ENCODE results near the gene PAGE2B. TPM values are rescaled to one million over a fixed set of nuclear protein-coding genes. Genes with fewer than 3 reads are reported as not detected.
"Not testable (repeated sequence)": the region's sequence is repeated elsewhere in the genome, so short reads cannot be mapped to it uniquely, and the experiment has no call there.

Gene PAGE2B
- total RNA-seq, 5 donors from 2014 or later (not counting 1 experiment from before 2014, with no cell fraction given): 0.59 to 1.6 (median 0.85) TPM; not detected in 2

DNA sequence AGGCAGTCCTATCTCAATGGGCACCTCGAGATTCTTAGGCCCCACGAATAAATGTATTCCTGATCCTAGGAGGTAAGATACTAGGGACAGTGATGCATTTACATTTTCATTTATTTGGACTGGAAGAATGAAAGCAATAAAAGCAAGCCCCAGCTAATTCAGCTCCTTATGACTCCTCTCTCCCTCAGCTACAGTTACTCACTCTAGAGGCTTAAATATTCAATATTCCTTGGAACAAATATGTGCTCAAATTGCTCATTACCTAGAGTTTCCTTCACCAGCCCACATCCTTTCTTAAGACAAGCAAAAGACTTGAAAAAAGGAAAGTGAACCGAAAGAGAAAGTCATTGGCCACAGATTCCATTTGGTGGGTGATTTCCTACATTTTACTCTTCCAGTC lies 27.9 kb downstream of the PAGE2B start:
- ATAC-seq (replicated peaks in 1 of 4) (no peak), DNase-seq (no peak)
- H3K4me3 Mint-ChIP-seq: no peak overlapping the region
- H3K27me3 Mint-ChIP-seq: peaks cover 3 to 18% of the 10 kb centered on the region in 2 donors
- Histone ChIP-seq H3K36me3 (ENCODE audit: control insufficient read depth in 2 of 2, extremely low read depth in 1 of 2, insufficient read depth in 1 of 2, low read length in 1 of 2) (no peaks in the 10 kb centered on the region), H3K9me3 (no peaks in the 10 kb centered on the region), H3K27me3 (replicated peaks in 1 of 2; ENCODE audit: control insufficient read depth in 2 of 2, extremely low read depth in 1 of 2, insufficient read depth in 2 of 2, low read length in 1 of 2) (no peaks in the 10 kb centered on the region), H3K4me3 (ENCODE audit: control insufficient read depth in 1 of 2, extremely low read depth in 1 of 2, low read length in 1 of 2) (no peak overlapping the region), H3K27ac (ENCODE audit: low read length) (no peak overlapping the region), H3K4me1 (ENCODE audit: control insufficient read depth in 1 of 2, extremely low read depth in 1 of 2, insufficient read depth in 2 of 2, low read length in 2 of 2) (no peaks in the 10 kb centered on the region)
- H3K9me3 Mint-ChIP-seq: peaks cover 0 to 3% (median 0%) of the 10 kb centered on the region in 3 donors
- H3K4me1 Mint-ChIP-seq: peaks cover 0 to 6% (median 0%) of the 10 kb centered on the region in 3 donors
- H3K36me3 Mint-ChIP-seq: no peaks in the 10 kb centered on the region
- ChIA-PET CTCF (no interaction called here), POLR2A (no interaction called here)
- WGBS (ENCODE audit: insufficient coverage): no CpG with 5 or more reads among the region's 3 CpGs
- H3K27ac Mint-ChIP-seq: no peak overlapping the region

DNA sequence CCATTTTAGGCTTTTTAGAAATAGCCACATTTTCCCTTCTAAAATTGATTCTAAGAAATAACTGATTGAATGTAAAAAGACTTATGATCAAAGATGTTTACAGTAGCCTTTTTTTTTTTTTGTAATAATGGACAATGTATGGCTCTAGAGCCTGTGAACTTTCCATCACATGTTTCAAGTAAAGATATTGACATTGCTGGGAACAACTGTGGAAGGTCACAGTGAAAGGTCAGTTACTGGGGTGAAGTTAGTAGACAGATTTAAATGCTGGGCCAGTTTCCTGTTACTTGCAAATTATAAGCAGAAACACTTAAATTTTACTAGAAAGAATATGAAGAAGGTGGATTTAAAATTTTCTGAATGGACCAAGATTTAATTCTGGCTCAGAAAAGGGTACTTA lies 32.4 kb downstream of the PAGE2B start:
- H3K9me3 Mint-ChIP-seq: peaks cover 0 to 3% (median 0%) of the 10 kb centered on the region in 3 donors
- ChIA-PET POLR2A (no interaction called here), CTCF (no interaction called here)
- ATAC-seq (replicated peaks in 1 of 4) (no peak), DNase-seq (no peak)
- peaks cover 0 to 7% of the 10 kb centered on the region in 2 donors for H3K27me3 Mint-ChIP-seq
- H3K36me3 ChIP-seq (ENCODE audit: control insufficient read depth in 2 of 2, extremely low read depth in 1 of 2, insufficient read depth in 1 of 2, low read length in 1 of 2): no peaks in the 10 kb centered on the region
- peaks cover 0 to 8% (median 0%) of the 10 kb centered on the region in 3 donors for H3K4me1 Mint-ChIP-seq
- H3K36me3 Mint-ChIP-seq: no peaks in the 10 kb centered on the region
- H3K4me3 ChIP-seq (ENCODE audit: control insufficient read depth in 1 of 2, extremely low read depth in 1 of 2, low read length in 1 of 2): no peak overlapping the region
- no peaks in the 10 kb centered on the region for H3K4me1 ChIP-seq (ENCODE audit: control insufficient read depth in 1 of 2, extremely low read depth in 1 of 2, insufficient read depth in 2 of 2, low read length in 2 of 2)
- no peaks in the 10 kb centered on the region for H3K27me3 ChIP-seq (replicated peaks in 1 of 2; ENCODE audit: control insufficient read depth in 2 of 2, extremely low read depth in 1 of 2, insufficient read depth in 2 of 2, low read length in 1 of 2)
- H3K27ac Mint-ChIP-seq: no peak overlapping the region
- H3K4me3 Mint-ChIP-seq: no peak overlapping the region
- no peak overlapping the region for H3K27ac ChIP-seq (ENCODE audit: low read length)
- no peaks in the 10 kb centered on the region for H3K9me3 ChIP-seq

DNA sequence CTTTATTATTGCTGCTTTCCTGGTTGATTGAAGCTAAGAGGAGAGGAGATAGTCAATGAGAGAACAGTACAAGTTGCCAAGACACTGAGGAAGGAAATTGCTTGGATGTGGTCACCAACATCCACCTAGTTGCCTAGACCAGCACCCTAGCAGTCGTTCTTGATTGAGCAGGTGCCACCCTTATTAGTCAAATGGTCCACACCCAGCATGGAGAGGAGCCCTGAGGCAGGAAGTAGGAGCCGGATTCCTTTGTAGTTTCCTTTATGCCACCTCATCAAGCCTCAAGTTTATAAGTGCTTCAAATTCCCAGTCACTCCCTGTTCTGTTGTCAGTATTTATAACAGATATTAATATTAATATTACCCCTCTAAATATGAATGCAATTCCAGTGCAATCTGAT lies 33.1 kb downstream of the PAGE2B start:
- Histone ChIP-seq H3K9me3 (no peaks in the 10 kb centered on the region), H3K4me3 (ENCODE audit: control insufficient read depth in 1 of 2, extremely low read depth in 1 of 2, low read length in 1 of 2) (no peak overlapping the region), H3K36me3 (ENCODE audit: control insufficient read depth in 2 of 2, extremely low read depth in 1 of 2, insufficient read depth in 1 of 2, low read length in 1 of 2) (no peaks in the 10 kb centered on the region), H3K27me3 (replicated peaks in 1 of 2; ENCODE audit: control insufficient read depth in 2 of 2, extremely low read depth in 1 of 2, insufficient read depth in 2 of 2, low read length in 1 of 2) (no peaks in the 10 kb centered on the region), H3K4me1 (ENCODE audit: control insufficient read depth in 1 of 2, extremely low read depth in 1 of 2, insufficient read depth in 2 of 2, low read length in 2 of 2) (no peaks in the 10 kb centered on the region), H3K27ac (ENCODE audit: low read length) (no peak overlapping the region)
- Mint-ChIP-seq H3K4me3 (no peak overlapping the region), H3K36me3 (no peaks in the 10 kb centered on the region), H3K27me3 (peaks cover 0 to 4% of the 10 kb centered on the region in 2 donors), H3K27ac (no peak overlapping the region), H3K4me1 (peaks cover 0 to 6% (median 0%) of the 10 kb centered on the region in 3 donors), H3K9me3 (peaks cover 0 to 3% (median 0%) of the 10 kb centered on the region in 3 donors)
- ChIA-PET POLR2A (no interaction called here), CTCF (no interaction called here)
- no CpG with 5 or more reads among the region's 2 CpGs for WGBS (ENCODE audit: insufficient coverage)
- DNase-seq: no peak
- no peak for ATAC-seq (replicated peaks in 1 of 4)

DNA sequence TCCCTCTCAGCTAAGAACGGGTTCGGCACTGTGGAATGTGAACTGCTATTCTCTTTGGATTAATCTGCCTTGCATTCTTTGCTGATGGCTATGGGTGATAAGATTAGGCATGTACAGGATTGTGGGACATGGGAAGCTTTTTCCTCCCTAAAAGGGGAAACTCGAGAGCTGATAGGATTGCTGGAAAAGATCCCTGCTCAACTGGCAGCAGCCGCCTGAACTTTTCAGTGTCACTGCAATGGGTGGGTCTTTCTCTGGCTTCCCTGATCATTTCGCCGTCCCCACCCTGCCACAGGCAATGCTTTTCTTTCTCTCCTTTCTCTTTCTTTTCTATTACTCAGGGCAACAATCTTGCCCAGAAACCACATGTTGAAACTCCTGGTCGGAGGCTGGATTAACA lies 34.5 kb downstream of the PAGE2B start:
- CTCF ChIA-PET: no interaction called here
- no peak for ATAC-seq (replicated peaks in 1 of 4)
- Mint-ChIP-seq H3K9me3 (peaks cover 0 to 3% (median 0%) of the 10 kb centered on the region in 3 donors), H3K27ac (no peak overlapping the region), H3K4me1 (peaks cover 0 to 5% (median 0%) of the 10 kb centered on the region in 3 donors), H3K36me3 (no peaks in the 10 kb centered on the region), H3K27me3 (no peaks in the 10 kb centered on the region), H3K4me3 (no peak overlapping the region)
- Histone ChIP-seq H3K27ac (ENCODE audit: low read length) (no peak overlapping the region), H3K36me3 (ENCODE audit: control insufficient read depth in 2 of 2, extremely low read depth in 1 of 2, insufficient read depth in 1 of 2, low read length in 1 of 2) (no peaks in the 10 kb centered on the region), H3K4me1 (ENCODE audit: control insufficient read depth in 1 of 2, extremely low read depth in 1 of 2, insufficient read depth in 2 of 2, low read length in 2 of 2) (no peaks in the 10 kb centered on the region), H3K4me3 (ENCODE audit: control insufficient read depth in 1 of 2, extremely low read depth in 1 of 2, low read length in 1 of 2) (no peak overlapping the region), H3K27me3 (replicated peaks in 1 of 2; ENCODE audit: control insufficient read depth in 2 of 2, extremely low read depth in 1 of 2, insufficient read depth in 2 of 2, low read length in 1 of 2) (no peaks in the 10 kb centered on the region), H3K9me3 (no peaks in the 10 kb centered on the region)
- POLR2A ChIA-PET: no interaction called here
- no CpG with 5 or more reads among the region's 7 CpGs for WGBS (ENCODE audit: insufficient coverage)
- DNase-seq: no peak

DNA sequence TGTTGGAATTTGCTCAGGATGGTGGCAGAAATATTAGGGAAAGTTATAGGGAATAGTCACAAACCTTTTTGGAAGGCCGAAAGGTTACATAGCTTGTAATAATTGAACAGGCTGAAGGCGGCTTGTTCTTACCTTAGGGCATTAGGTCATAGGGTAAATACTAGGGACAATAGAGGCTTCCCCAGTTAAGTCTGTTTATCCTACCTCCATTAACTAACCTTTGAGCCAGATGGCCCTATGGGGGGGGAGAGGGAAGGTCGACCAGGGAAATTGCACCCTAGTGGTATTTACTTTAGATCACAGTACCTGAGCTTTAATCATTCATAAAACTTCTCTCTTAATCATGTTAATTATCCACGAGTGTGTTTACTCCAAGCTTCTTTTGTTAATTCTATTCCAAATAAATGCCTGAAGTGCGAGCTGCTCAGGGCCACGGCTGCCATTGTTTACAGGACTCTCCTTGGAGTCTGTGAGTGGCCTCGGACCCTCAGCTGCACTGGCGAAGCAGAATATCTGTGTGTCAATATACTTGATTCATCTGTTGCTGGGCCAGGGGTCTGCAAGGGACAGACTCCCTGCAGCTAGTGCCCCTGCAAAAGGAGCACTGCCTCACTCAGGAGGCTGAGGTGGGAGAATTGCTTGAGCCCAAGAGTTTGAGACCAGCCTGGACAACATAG lies 36.9 kb downstream of the PAGE2B start:
- no peaks in the 10 kb centered on the region for H3K9me3 Mint-ChIP-seq
- CTCF ChIA-PET: interaction anchor here in 1 of 2 donors (0.7 kb wide), 1 partner anchor 11 kb away, joined by 3 read pairs; no protein-coding TSS in a partner anchor
- H3K27ac Mint-ChIP-seq: no peak overlapping the region
- POLR2A ChIA-PET: no interaction called here
- H3K27ac ChIP-seq (ENCODE audit: low read length): no peak overlapping the region
- H3K4me1 Mint-ChIP-seq: peaks cover 0 to 5% (median 0%) of the 10 kb centered on the region in 3 donors
- H3K36me3 Mint-ChIP-seq: no peaks in the 10 kb centered on the region
- ATAC-seq (replicated peaks in 1 of 4): no peak
- WGBS (ENCODE audit: insufficient coverage): no CpG with 5 or more reads among the region's 8 CpGs
- no peaks in the 10 kb centered on the region for H3K27me3 ChIP-seq (replicated peaks in 1 of 2; ENCODE audit: control insufficient read depth in 2 of 2, extremely low read depth in 1 of 2, insufficient read depth in 2 of 2, low read length in 1 of 2)
- H3K27me3 Mint-ChIP-seq: peaks cover 0 to 11% of the 10 kb centered on the region in 2 donors
- H3K36me3 ChIP-seq (ENCODE audit: control insufficient read depth in 2 of 2, extremely low read depth in 1 of 2, insufficient read depth in 1 of 2, low read length in 1 of 2): no peaks in the 10 kb centered on the region
- no peak overlapping the region for H3K4me3 ChIP-seq (ENCODE audit: control insufficient read depth in 1 of 2, extremely low read depth in 1 of 2, low read length in 1 of 2)
- DNase-seq: no peak
- no peaks in the 10 kb centered on the region for H3K4me1 ChIP-seq (ENCODE audit: control insufficient read depth in 1 of 2, extremely low read depth in 1 of 2, insufficient read depth in 2 of 2, low read length in 2 of 2)
- H3K9me3 ChIP-seq: no peaks in the 10 kb centered on the region
- H3K4me3 Mint-ChIP-seq: no peak overlapping the region

DNA sequence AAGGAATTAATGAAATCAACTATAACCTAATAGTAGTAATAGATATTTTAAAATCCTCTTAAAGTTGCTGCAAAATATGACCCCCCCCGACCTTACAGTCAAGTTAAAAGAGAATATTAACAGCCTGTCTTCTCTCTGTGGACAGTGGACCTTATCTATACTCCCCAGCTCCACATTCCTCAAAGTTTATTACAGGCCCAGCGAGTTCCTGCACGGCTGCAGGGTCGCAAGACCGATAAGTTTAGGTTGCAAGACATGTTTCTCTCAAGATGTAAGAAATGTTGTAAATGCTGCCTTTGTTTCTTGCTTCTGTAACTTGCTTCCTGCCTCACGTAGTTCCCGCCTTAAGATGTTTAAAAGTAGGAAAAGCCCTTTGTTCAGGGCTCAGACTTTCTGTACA lies 41.8 kb downstream of the PAGE2B start:
- POLR2A ChIA-PET: interaction anchor here in 1 of 2 donors (0.6 kb wide), 1 partner anchor 8 kb away, joined by 3 read pairs; no protein-coding TSS in a partner anchor
- H3K27me3 ChIP-seq (replicated peaks in 1 of 2; ENCODE audit: control insufficient read depth in 2 of 2, extremely low read depth in 1 of 2, insufficient read depth in 2 of 2, low read length in 1 of 2); H3K4me3 ChIP-seq (ENCODE audit: control insufficient read depth in 1 of 2, extremely low read depth in 1 of 2, low read length in 1 of 2); H3K36me3 Mint-ChIP-seq; CTCF ChIA-PET; ATAC-seq (replicated peaks in 1 of 4); H3K4me3 Mint-ChIP-seq; H3K36me3 ChIP-seq (ENCODE audit: control insufficient read depth in 2 of 2, extremely low read depth in 1 of 2, insufficient read depth in 1 of 2, low read length in 1 of 2); H3K27ac Mint-ChIP-seq; H3K27ac ChIP-seq (ENCODE audit: low read length); H3K9me3 ChIP-seq; DNase-seq; H3K9me3 Mint-ChIP-seq: not testable (repeated sequence)
- H3K27me3 Mint-ChIP-seq: peaks cover 0 to 33% of the 10 kb centered on the region in 2 donors
- H3K4me1 ChIP-seq (ENCODE audit: control insufficient read depth in 1 of 2, extremely low read depth in 1 of 2, insufficient read depth in 2 of 2, low read length in 2 of 2): peaks cover 0 to 17% of the 10 kb centered on the region in 2 experiments
- WGBS (ENCODE audit: insufficient coverage): no CpG with 5 or more reads among the region's 7 CpGs
- H3K4me1 Mint-ChIP-seq: peaks cover 14 to 34% (median 21%) of the 10 kb centered on the region in 3 donors

Data from T-cell (primary cell).